Mesenchymal stem cell (in vitro differentiated cells and primary cell): Measurements from ENCODE around the gene FAM117B.

Experiments used
- DNase-seq: peaks from one replicate; pipeline ENCODE4 v3.0.0-alpha.2; 2013
- H2AFZ ChIP-seq: one replicate; pipeline ENCODE4 v1.6.1; 2013; ENCODE audit warnings: low read depth, mild to moderate bottlenecking, control low read depth, inconsistent platforms, low read length, moderate library complexity
- H2AK5ac ChIP-seq: 2 replicates; pipeline ENCODE4 v1.6.1; 2013; ENCODE audit warnings: low read length, moderate library complexity, mild to moderate bottlenecking, inconsistent platforms; ENCODE audit not compliant: severe bottlenecking
- H2BK120ac ChIP-seq: one replicate; pipeline ENCODE4 v1.6.1; 2013; ENCODE audit warnings: low read depth, mild to moderate bottlenecking, inconsistent platforms, low read length, moderate library complexity
- H2BK12ac ChIP-seq, 2 experiments: one replicate each; pipeline ENCODE4 v1.6.1; 2013; ENCODE audit warnings: inconsistent platforms in 2 of 2, low read length in 2 of 2, mild to moderate bottlenecking in 2 of 2, moderate library complexity in 2 of 2, control low read depth in 1 of 2
- H2BK15ac ChIP-seq: one replicate; pipeline ENCODE4 v1.6.1; 2013; ENCODE audit warnings: mild to moderate bottlenecking, low read depth, inconsistent platforms; ENCODE audit not compliant: poor library complexity, severe bottlenecking
- H2BK5ac ChIP-seq: 2 replicates; pipeline ENCODE4 v1.6.1; 2013; ENCODE audit warnings: low read depth, mild to moderate bottlenecking, low read length, control low read depth, inconsistent platforms; ENCODE audit not compliant: poor library complexity, severe bottlenecking
- H3K14ac ChIP-seq, 2 experiments: one replicate each; pipeline ENCODE4 v1.6.1; 2013; ENCODE audit warnings: inconsistent platforms in 2 of 2, low read length in 2 of 2, control low read depth in 1 of 2, mild to moderate bottlenecking in 1 of 2, moderate library complexity in 1 of 2
- H3K18ac ChIP-seq, 2 experiments: one replicate each; pipeline ENCODE4 v1.6.1; 2013; ENCODE audit warnings: inconsistent platforms in 2 of 2, low read length in 2 of 2, control low read depth in 1 of 2, low read depth in 1 of 2, mild to moderate bottlenecking in 1 of 2
- H3K23ac ChIP-seq, 2 experiments: one replicate each; pipeline ENCODE4 v1.6.1; 2013; ENCODE audit warnings: inconsistent platforms in 2 of 2, low read length in 2 of 2, mild to moderate bottlenecking in 2 of 2, moderate library complexity in 2 of 2, control low read depth in 1 of 2
- H3K27ac ChIP-seq: 2 replicates; pipeline ENCODE4 v1.5.1; 2013; ENCODE audit warnings: mild to moderate bottlenecking, moderate library complexity, low read length, control low read depth, inconsistent platforms; ENCODE audit not compliant: poor library complexity, severe bottlenecking
- H3K27me3 ChIP-seq, 2 experiments: 2 replicates each; pipeline versions ENCODE4 v1.6.1 to v1.7.0; 2013; ENCODE audit warnings: low read length in 2 of 2, mild to moderate bottlenecking in 2 of 2, moderate library complexity in 2 of 2, control low read depth in 1 of 2, inconsistent platforms in 1 of 2; ENCODE audit not compliant: control insufficient read depth in 1 of 2, insufficient read depth in 1 of 2
- H3K36me3 ChIP-seq, 2 experiments: 2 replicates each; pipeline versions ENCODE4 v1.6.1 to v1.7.0; 2013; ENCODE audit warnings: low read length in 2 of 2, control low read depth in 1 of 2, inconsistent platforms in 1 of 2, low read depth in 1 of 2, mild to moderate bottlenecking in 1 of 2; ENCODE audit not compliant: insufficient read depth in 2 of 2, control insufficient read depth in 1 of 2
- H3K4ac ChIP-seq, 2 experiments: one replicate each; pipeline ENCODE4 v1.6.1; 2013; ENCODE audit warnings: inconsistent platforms in 2 of 2, low read length in 2 of 2, mild to moderate bottlenecking in 2 of 2, moderate library complexity in 2 of 2, control low read depth in 1 of 2, low read depth in 1 of 2
- H3K4me1 ChIP-seq: 2 replicates; pipeline ENCODE4 v1.6.1; 2013; ENCODE audit warnings: low read depth, low read length, control low read depth; ENCODE audit not compliant: control insufficient read depth, insufficient read depth
- H3K4me2 ChIP-seq: 2 replicates; pipeline ENCODE4 v1.6.1; 2013; ENCODE audit warnings: low read length, mild to moderate bottlenecking, inconsistent platforms; ENCODE audit not compliant: poor library complexity, severe bottlenecking
- H3K4me3 ChIP-seq, 2 experiments: 2 replicates each; pipeline versions ENCODE4 v1.5.1 to v1.7.0; 2013; ENCODE audit warnings: low read length in 2 of 2, mild to moderate bottlenecking in 2 of 2, control low read depth in 1 of 2, low read depth in 1 of 2; ENCODE audit not compliant: insufficient read depth in 1 of 2
- H3K79me1 ChIP-seq: replicated peaks from 2 replicates; pipeline ENCODE4 v1.6.1; 2013; ENCODE audit warnings: mild to moderate bottlenecking, control low read depth, low read length, inconsistent platforms; ENCODE audit not compliant: poor library complexity, severe bottlenecking
- H3K9ac ChIP-seq: 2 replicates; pipeline ENCODE4 v1.7.0; 2013; ENCODE audit warnings: mild to moderate bottlenecking, low read length, moderate library complexity
- H3K9me3 ChIP-seq: 2 replicates; pipeline ENCODE4 v1.7.0; 2013; ENCODE audit warnings: mild to moderate bottlenecking, low read length; ENCODE audit not compliant: control insufficient read depth
- H4K8ac ChIP-seq: one replicate; pipeline ENCODE4 v1.6.1; 2013; ENCODE audit warnings: inconsistent platforms, mild to moderate bottlenecking, low read length, moderate library complexity
- H4K91ac ChIP-seq: one replicate; pipeline ENCODE4 v1.6.1; 2013; ENCODE audit warnings: mild to moderate bottlenecking, low read length, inconsistent platforms
- WGBS: methylation state at CpG from one replicate; pipeline ENCODE4 v1.1.7; 2013; ENCODE audit warnings: mixed read lengths; 5-methylcytosine and 5-hydroxymethylcytosine counted together

The FAM117B gene

GRCh38 chr2:202605174-202605573 lies 29.6 kb upstream of the FAM117B start:
- Histone ChIP-seq H3K23ac (no peak overlapping the region), H4K8ac (no peak overlapping the region), H3K4me1 (no peaks in the 10 kb centered on the region), H2AK5ac (no peak overlapping the region), H2BK120ac (no peak overlapping the region), H3K36me3 (no peaks in the 10 kb centered on the region), H3K9me3 (no peaks in the 10 kb centered on the region), H4K91ac (no peak overlapping the region), H2BK5ac (no peak overlapping the region), H3K9ac (no peak overlapping the region), H3K4me2 (no peak overlapping the region), H2BK15ac (no peak overlapping the region), H3K79me1 (no peaks in the 10 kb centered on the region), H3K27me3 (no peaks in the 10 kb centered on the region), H2BK12ac (no peak overlapping the region), H3K18ac (no peak overlapping the region), H3K4me3 (no peak overlapping the region), H2AFZ (no peak overlapping the region), H3K4ac (no peak overlapping the region), H3K27ac (no peak overlapping the region), H3K14ac (no peak overlapping the region)
- no peak for DNase-seq
- WGBS: no CpG with 5 or more reads among the region's 1 CpG

GRCh38 chr2:202608142-202608852 lies 26.5 kb upstream of the FAM117B start:
- no peak overlapping the region for H3K4ac ChIP-seq
- no peak overlapping the region for H2BK12ac ChIP-seq
- no peak overlapping the region for H2BK120ac ChIP-seq
- no peak overlapping the region for H3K9ac ChIP-seq
- H3K27ac ChIP-seq: no peak overlapping the region
- no peaks in the 10 kb centered on the region for H3K27me3 ChIP-seq
- H3K18ac ChIP-seq: no peak overlapping the region
- no peak overlapping the region for H4K8ac ChIP-seq
- H3K9me3 ChIP-seq: no peaks in the 10 kb centered on the region
- H3K79me1 ChIP-seq: no peaks in the 10 kb centered on the region
- H2AFZ ChIP-seq: no peak overlapping the region
- no peak overlapping the region for H3K4me3 ChIP-seq
- no peak overlapping the region for H2BK5ac ChIP-seq
- no peak overlapping the region for H4K91ac ChIP-seq
- no peaks in the 10 kb centered on the region for H3K4me1 ChIP-seq
- no peaks in the 10 kb centered on the region for H3K36me3 ChIP-seq
- H3K4me2 ChIP-seq: no peak overlapping the region
- no peak overlapping the region for H3K14ac ChIP-seq
- no peak overlapping the region for H2BK15ac ChIP-seq
- H3K23ac ChIP-seq: no peak overlapping the region
- 100% methylated on average over 2 of the region's 2 CpGs for WGBS
- no peak overlapping the region for H2AK5ac ChIP-seq
- DNase-seq: no peak

GRCh38 chr2:202609381-202610145 lies 25.2 kb upstream of the FAM117B start:
- Histone ChIP-seq H2BK120ac (no peak overlapping the region), H4K91ac (no peak overlapping the region), H3K9me3 (no peaks in the 10 kb centered on the region), H3K36me3 (no peaks in the 10 kb centered on the region), H3K18ac (no peak overlapping the region), H2BK5ac (no peak overlapping the region), H2BK15ac (no peak overlapping the region), H3K23ac (no peak overlapping the region), H3K27ac (no peak overlapping the region), H2AK5ac (no peak overlapping the region), H3K4me2 (no peak overlapping the region), H2BK12ac (no peak overlapping the region), H4K8ac (no peak overlapping the region), H3K14ac (no peak overlapping the region), H3K4me3 (no peak overlapping the region), H3K4me1 (no peaks in the 10 kb centered on the region), H3K4ac (no peak overlapping the region), H3K27me3 (no peaks in the 10 kb centered on the region), H2AFZ (no peak overlapping the region), H3K79me1 (no peaks in the 10 kb centered on the region), H3K9ac (no peak overlapping the region)
- DNase-seq: no peak
- WGBS: 94% methylated on average over 2 of the region's 3 CpGs

GRCh38 chr2:202610380-202610779 lies 24.4 kb upstream of the FAM117B start:
- no peak overlapping the region for H3K23ac ChIP-seq
- no peak overlapping the region for H3K9ac ChIP-seq
- H3K27ac ChIP-seq: no peak overlapping the region
- H2BK120ac ChIP-seq: no peak overlapping the region
- H3K79me1 ChIP-seq: no peaks in the 10 kb centered on the region
- no peak overlapping the region for H2BK15ac ChIP-seq
- H2AK5ac ChIP-seq: no peak overlapping the region
- no peak overlapping the region for H3K4me3 ChIP-seq
- no peaks in the 10 kb centered on the region for H3K36me3 ChIP-seq
- H3K9me3 ChIP-seq: no peaks in the 10 kb centered on the region
- WGBS: 92% methylated on average over 4 of the region's 5 CpGs
- H2BK5ac ChIP-seq: no peak overlapping the region
- H3K14ac ChIP-seq: no peak overlapping the region
- H2AFZ ChIP-seq: no peak overlapping the region
- H4K91ac ChIP-seq: no peak overlapping the region
- H3K27me3 ChIP-seq: no peaks in the 10 kb centered on the region
- no peak overlapping the region for H3K4ac ChIP-seq
- no peak for DNase-seq
- no peak overlapping the region for H3K18ac ChIP-seq
- no peak overlapping the region for H4K8ac ChIP-seq
- no peak overlapping the region for H3K4me2 ChIP-seq
- no peaks in the 10 kb centered on the region for H3K4me1 ChIP-seq
- no peak overlapping the region for H2BK12ac ChIP-seq
